HG03280 (cell line): Measurements from ENCODE around the gene MEGF11.

ENCODE experiments used
- ATAC-seq: cut with Tn5 transposase; IDR thresholded peaks from one replicate; pipeline ENCODE4 v1.9.1; 2021; ENCODE audit warnings: mild to moderate bottlenecking, moderate library complexity; ENCODE audit not compliant: unreplicated experiment

Gene MEGF11

DNA sequence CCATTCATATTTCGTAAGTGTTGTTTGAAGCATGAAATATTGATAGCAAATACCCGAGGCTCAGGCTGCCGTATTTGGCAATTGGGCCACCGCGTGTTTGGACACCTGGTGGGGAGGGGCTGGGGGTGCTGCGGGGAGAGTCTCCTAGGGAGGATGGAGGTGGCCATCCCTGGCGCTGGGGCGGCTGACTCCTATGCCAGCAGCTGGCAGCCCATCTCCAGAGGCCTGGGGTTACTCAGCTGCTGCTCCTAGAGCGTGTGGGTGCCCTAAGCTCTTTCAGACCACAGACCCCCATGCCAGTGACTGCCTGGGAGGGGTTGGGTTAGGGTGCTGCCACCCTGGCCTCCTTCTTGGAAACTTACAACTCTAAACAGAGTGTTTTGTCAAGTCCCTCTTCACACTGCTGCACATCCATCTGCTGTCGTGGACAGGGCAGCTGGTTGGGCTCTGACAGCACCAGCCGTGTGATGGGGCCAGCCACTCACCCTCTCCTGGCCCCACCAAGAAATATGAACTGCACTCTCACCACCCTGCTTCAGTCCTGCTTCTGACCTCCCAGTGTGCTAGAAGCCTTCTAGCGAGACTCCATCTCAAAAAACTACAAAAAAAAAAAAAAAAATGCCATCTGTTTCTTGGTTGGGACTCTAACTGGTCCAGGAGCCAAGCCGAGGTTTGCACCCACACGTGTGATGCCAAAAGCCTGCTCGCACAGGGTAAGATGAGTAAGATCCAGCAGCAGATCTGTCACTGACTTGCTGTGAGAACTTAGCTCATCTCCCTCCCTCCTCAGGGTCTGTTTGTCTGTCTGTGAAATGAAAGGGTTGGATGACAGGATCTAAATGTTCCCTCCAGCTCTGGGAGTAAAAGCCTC, 156.2 kb downstream of the MEGF11 start:
- no peak for ATAC-seq

GRCh38 chr15:66096688-66097058, 156.9 kb downstream of the MEGF11 start:
- ATAC-seq: no peak

- no peak for ATAC-seq
Observed at GRCh38 chr15:66095871-66096687, 157.5 kb downstream of the MEGF11 start.

- ATAC-seq: no peak
Observed at GRCh38 chr15:66094331-66094730, 159.2 kb downstream of the MEGF11 start.

DNA sequence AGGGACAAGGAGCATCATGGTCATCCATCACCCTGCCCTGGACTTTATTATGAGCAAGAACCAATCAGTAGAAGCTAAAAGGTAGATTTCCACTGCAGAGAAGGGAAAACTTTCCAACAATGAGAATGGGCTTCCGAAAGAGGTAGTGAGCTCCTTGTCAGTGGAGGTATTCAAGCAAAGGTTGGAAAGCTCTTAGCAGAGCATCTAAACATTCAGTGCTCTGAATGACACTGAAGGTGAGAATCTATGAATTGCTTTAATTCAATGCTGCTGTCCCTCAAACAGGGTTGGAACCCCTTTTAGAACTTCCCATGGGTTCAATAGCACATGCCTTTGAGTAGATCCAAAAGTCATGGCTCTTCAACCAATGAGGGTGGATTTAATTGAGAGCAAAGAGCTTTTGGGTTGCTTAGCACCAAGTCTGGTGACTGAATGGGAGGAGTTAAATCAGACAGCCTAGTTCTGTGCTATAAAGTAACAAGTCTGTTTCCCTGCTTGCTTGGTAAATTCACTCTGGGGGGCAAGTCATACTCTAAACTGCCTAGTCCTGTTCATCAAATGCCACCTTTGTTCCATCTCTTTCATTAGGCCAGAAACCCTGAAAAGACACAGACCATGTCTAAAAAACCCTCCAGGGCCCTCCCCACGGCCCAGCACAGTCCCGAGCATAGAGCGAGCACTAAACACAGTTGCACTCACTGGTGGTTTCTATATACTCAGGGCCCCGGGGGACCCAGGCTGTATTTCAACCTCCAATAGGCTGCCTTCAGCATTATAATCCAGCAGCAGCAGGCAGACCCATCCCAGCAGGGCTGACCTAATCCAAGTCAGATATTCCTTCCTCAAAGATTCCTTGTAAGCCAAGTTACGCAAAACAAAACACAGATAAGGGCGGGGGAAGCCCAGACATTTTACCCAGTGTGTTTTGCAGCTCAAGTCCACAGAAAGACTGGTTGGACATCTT, 161.2 kb downstream of the MEGF11 start:
- no peak for ATAC-seq

DNA sequence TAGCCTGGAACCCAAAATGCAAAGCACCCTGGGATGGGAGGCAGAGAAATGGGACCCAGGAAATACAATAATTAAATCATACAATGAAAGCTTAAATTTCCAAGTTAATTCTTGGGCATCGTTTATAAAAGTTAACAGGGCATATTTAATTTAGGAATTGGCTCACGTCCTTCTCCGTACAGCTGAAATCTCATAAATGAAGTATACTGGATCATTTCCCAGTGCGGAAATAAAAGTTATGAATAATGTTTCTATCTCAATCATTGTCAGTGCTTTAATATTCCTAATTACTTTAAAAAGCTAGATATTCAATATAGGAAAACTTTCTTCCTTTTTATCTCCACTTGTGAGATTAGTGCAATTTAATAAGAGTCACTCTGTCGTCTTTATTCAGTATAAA, 164.0 kb downstream of the MEGF11 start:
- ATAC-seq: no peak

DNA sequence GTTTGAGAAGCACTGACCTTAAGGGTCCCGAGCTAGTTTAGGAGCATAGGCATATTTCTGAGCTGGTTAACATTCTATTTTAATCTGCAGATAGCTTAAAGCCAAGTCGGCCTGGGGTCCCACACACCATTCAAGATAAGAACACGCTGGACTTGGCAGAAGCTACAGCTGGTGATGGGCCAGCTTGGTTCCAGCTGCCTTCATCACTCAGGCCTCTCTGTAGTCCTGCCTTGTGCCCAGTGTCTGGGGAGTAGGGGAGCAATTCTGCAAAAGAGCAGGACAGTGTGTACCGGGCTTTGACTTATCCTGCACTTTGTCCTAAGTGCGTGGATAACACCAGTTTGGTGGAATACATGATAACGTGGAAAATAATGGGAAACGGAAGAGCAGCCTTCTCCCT, 164.5 kb downstream of the MEGF11 start:
- no peak for ATAC-seq

GRCh38 chr15:66085128-66085527, 168.4 kb downstream of the MEGF11 start:
- ATAC-seq: no peak

DNA sequence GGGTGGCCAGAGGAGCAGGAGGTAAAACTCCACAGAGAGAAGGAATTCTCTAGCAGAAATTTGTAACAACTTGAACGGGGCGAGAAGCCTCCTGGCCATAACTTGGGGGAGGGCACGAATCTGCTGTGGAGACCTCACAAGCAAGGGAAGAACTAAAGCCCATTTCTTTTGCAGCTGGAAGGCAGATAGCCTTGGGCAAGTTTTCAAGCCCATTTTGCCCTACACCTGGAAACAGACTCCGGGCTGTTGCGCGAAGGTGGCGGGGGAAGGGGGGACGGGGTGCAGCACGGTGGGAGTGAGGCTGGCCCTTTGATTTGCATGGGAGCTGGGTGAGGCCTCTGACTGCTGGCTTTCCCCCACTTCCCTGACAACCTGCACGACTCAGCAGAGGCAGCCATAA, 168.8 kb downstream of the MEGF11 start:
- no peak for ATAC-seq

DNA sequence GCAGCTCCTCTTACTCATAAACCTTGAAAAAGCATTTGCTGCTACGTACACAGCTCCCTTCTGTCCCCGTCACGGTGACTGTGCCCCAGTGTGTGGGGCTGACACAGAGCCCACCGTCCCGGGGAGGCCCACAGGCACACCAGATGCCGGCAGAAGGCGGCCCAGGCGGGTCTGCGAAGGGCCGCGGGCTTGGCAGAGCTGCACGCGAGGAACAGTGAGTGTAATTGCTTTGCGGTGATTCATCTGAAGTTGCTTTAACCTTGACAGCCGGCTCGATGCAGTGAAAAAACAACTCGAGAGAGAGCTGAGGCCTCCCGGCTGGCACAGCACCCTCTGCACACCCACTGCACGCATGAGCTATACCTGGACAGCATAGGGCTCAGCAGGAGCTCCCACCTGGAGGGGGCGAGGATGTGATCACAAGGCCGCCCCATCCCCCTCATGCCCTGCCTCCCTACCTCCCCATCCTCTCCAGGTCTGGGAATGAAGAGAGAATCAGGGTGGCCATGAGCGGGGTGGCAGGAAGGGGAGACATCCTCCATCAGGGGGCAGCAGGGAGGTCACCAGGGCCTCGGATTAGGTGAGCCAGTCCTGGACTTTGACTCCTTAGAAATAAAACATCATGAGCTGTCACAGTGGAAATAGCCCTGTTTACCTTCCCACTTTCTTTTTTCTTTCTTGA, 172.7 kb downstream of the MEGF11 start:
- ATAC-seq: no peak

- ATAC-seq: no peak
Observed at GRCh38 chr15:66078929-66079275, 174.6 kb downstream of the MEGF11 start.

DNA sequence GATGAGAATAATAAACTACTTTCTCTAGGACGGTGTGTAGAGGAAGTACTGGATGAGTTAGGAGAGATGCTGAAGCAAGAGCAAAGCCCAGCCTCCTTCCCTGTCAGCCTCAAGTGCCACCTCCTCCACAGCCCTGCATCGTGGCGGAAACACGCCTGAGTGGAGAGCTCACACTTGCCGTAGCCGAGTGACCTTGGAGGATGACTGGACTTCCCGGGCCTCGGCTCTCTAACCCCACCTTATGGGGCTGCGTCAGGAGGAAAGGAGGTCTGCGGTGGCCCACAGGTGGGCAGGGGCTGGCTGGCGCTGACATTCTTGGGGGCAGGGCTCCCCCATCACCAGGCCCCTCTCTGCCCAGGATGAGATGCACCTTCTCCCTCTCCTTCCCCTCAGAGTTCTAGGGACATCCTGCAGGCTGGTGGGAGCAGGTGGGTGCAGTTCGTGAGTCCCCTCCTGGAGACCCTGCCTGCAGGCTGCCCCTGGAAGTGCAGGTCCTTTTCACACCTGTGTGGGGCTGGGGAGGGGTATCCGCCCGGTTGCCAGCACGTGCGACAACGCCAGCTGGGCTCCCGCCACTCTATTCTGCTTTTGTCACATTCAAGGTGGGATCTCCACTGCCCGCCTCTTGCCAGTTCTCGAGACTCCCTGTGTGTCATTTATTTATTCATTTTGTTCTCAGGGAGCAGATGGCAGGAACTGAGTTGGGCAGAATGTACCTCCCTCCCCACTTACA, 175.2 kb downstream of the MEGF11 start:
- no peak for ATAC-seq

DNA sequence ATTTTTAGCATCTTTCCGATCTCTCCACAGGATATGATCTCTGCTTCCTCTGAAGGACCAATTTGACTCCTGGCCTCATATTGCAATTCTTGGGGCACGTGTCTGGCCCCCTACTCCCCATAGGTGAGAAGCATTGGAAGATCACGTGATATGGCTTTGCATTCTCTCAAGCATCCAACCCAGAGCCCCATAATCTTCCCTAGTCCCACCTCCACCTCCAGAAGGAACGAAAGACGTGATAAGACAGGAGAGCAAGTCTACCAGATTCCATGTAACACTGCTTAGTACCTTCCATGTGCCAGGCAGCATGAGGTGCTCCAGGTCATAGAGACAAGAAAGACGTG, 176.3 kb downstream of the MEGF11 start:
- no peak for ATAC-seq

GRCh38 chr15:66076591-66077319, 176.8 kb downstream of the MEGF11 start:
- ATAC-seq: no peak

- ATAC-seq: no peak
Observed at GRCh38 chr15:66075947-66076346, 177.6 kb downstream of the MEGF11 start.

DNA sequence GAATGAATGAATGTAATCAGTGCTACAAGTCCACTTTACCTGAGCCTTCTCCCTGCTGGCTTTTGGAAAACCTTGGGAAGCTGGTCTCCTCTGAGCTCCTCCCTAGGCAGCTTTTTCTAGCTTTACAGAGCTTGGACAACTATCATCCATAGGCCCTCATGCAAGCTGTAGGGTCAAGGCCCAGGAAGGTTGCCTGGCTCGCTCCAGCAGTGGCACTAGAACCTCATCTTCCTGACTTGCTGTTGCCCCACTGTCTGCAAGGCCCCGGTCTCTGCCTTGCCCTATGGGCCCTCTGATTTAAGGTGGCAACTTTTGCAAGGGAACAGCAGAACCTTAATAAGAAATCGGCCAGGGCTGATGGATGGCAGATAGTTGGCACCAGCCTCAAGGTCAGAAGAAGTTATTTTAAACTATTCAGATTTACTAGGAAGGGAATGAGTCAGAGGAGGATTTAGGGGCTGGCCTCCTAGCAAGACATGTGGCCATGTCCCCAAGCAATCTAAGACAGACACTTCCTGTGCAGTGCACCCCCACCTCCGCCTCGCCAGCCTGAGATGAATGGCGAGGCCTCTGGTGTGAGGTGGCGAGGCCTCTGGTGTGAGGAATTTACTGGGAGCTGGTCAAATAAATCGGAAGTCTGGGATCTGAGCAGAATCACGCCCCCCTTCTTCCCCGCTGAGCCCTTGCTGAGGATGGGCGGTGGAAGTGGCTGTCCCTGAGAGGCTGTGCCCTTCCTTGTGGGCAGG, 180.8 kb downstream of the MEGF11 start:
- ATAC-seq: no peak

DNA sequence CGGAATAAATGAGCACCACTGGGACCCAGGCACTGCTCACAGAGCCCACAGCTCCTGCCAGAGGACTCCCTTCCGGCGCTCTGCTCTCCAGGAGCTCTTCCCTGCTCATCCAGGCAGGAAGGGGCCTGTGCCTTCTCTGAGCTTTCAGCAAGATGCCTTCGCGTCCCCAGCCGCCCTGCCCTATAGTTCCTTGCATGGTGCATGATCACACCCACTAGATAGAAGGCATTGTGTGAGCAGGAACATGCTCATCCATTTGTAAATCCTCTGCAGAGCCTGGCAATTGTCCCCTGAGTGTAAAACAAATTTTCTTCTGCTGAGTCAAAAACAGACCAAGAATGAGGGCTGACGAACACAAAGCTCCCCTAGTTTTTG, 181.6 kb downstream of the MEGF11 start:
- no peak for ATAC-seq

DNA sequence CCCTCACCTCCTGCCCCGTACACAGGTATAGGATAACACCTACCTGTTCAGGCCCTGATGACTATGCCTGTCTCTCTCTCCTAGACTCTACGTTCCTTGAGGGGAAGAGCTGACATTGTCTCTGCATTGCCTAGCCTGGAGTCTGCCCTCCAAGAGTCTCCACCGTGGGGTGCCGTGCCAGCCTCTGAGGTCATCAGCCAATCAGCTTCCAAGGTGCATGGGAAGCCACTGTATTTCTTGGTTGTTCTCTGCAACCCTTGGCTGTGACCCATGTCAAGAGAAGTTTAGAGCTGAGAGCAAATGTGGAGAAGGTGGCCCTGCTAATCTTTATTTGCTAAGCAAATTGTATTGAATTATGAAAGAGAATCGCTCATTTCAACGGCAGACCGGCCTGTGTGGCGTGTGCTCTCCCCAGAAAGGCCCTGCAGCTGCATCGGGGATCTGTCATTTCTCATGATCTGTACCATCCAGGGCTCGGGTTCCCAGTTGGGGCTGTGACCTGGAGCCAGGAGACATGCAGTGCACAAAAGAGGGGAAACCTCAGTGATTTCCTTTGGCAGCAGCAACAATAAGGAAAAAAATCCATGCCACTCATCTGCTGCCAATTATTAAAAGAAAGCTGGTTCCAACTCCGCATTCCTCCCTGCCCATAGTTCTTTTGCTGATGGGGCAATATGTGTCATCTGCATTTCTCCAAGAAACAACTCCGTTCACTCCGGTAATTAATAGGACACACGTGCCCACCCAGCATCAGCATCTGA, 182.2 kb downstream of the MEGF11 start:
- ATAC-seq: no peak
